HG03064 (cell line): Measurements from ENCODE around the gene SCNM1.

Experiments used
- ATAC-seq: cut with Tn5 transposase; IDR thresholded peaks from one replicate; pipeline ENCODE4 v1.9.1; 2021; ENCODE audit warnings: low read depth; ENCODE audit not compliant: unreplicated experiment

Gene SCNM1, protein sequence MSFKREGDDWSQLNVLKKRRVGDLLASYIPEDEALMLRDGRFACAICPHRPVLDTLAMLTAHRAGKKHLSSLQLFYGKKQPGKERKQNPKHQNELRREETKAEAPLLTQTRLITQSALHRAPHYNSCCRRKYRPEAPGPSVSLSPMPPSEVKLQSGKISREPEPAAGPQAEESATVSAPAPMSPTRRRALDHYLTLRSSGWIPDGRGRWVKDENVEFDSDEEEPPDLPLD

DNA sequence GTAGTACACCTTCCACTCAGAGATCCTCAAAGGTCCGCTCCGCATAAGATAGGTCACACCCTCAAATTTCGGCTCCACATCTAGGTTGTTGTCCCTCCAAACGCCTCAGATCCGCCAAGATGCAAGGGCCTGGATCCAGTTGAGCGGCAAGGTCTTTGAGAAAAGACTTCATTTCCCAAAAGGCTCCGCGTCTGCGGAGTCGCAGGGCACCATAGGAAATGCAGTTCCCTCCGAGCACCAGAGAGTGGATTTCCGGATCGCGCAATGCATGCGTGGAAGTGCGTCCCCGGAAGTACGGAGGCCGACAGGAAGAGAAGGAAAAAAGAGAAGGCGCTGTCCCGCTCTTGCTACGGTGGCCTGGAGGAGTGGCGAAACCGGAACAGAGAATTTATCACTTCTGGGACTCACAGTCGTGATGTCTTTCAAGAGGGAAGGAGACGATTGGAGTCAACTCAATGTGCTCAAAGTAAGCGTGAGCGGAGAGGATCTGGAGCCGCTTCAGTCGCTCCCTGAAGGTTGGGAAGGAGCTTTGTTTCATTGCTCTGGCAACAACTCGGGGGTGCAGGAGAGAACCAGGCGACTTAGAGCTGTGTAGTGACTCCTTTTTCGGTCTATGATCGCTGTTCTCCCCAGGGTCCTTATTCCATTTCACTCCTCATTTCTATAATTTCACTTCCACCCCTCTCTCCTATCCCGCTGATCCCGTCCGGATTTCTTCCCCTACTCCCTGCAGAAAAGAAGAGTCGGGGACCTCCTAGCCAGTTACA, at the start of gene SCNM1, which contains the start of gene LYSMD1:
SCNM1 (plus strand) TSS at position 407 of the 767 bp plus-strand sequence; CDS start at position 416, 9 bp downstream.
LYSMD1 (minus strand) TSS at position 165 of the 767 bp plus-strand sequence. CDS start 644 bp downstream, outside the sequence.
- peak; percentile 81 for ATAC-seq

DNA sequence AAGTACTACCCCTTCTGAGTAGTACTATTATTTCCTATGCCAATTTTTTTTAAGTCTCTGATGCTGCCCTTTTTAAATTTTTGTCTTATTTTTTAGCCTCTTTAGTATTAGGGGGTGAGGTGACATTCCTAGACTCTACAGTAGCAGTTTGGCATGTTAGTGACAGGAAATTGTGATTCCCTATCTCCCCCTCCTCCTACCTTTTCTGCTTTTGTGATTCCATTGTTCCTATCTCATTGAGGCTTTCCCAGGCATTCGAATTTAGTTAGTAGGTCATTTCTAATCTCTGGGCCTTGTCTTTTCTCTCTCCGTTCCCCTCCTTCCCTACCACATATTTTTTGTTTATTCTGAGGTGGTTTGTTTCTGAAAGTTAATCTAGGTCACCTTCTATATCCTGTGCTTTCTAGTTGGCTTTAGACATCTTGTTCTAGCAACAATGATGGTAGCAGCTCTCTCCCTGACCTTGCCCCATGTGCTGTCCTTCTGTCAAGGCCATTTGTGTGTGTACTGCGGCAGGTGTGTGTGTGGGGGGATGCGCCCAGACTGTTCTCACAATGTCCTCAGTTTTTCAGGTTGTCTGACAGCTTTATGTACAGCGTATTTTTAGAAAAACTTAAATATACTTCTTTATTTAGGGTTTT, 41.1 kb upstream of the SCNM1 start:
- ATAC-seq = no peak

GRCh38 chr1:151128800-151129199, 37.1 kb upstream of the SCNM1 start:
- ATAC-seq = no peak

DNA sequence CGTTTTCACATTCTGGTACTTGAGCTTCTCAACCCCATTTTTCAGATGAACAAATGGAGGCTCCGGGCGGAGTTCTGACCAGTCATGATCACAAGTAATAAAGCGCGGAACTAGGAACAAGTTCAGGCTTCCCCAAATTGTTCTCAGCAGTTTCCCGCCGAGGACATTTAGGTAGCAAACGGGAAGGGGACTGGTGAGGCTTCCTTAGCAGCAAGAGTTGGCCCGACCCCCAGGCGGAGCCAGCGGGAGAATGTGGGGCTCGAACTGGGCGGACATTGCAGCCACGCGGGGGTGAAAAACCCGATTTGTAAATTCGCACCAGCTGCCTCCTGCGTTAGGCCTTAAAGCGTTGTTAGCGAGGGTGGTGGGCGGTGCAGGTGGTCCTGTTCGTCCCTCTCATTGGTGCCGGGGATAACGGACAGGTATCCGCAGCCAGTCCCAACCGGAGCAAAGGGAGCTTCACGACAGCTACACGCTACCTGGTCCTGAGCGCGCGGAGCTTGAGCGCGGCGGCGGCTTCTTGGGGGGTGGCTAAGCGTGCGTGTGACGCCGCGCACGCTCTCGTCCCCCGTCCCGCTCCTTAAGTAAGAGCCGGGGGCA, 34.9 kb upstream of the SCNM1 start:
- ATAC-seq = peak; percentile 80

DNA sequence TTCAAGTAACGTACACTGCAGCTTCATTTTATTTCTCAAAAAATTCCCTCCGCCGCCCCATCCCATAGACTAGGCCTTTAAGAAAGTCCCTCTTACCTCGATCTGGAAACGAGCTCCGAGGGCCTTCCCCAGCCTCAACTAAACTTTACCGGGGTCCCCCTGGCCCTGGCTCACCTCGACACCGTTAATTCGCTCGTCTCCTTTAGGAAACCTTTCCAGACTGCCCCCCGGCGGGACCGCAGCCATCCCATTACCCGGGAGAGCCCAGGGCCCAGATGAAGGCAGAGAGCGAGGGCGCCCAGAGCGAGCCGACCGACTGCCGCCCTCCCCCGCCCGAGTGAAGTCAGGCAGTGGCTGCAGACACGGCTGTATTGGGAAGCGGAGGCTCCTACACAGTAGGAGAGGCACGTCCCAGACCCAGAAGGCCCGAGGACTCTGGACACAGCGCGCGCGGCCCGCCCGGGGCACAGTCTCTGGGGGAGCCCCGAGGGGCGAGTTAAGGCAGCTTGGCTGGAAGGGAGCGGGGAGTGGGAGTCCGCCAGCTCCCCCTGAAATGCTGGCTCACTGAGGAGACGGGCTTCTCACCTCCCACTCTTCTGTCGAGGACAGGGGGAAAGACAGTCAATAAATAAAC, 34.1 kb upstream of the SCNM1 start:
- no peak for ATAC-seq

DNA sequence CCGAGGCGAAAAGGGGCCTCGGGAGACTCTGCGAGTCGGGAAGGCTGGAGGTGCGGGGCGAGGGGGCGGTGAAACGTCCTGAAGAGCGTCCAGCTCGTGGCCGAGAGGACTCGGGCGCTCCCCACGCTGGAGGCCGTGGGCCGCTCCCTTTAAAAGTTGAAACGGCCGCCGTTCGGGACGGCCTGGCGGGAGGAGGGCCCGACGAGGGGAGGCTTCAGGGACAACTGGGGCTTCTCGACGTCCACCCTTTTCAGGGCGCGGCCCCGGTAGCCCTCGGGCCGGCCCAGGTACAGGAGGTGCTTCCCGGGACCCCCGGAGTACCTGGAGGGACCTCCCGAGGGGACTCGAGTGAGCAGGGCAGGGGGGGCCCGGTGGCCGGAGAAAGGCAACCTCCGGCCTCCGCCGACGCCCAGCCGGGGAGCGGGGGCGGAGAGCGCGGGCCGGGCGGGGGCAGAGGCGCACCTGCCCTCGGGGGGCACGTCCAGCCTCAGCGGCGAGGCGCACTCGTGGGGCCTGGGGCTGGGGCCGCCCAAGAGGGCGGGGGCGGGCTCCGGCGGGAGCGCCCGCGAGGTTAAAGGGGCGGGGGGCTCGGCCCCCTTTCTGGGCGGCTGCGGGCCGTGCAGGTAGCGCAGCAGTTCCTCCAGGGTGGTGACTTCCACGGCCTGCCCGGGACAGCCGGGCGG, 33.5 kb upstream of the SCNM1 start:
- no peak for ATAC-seq

- ATAC-seq = no peak
Measured at GRCh38 chr1:151133018-151133806, 32.7 kb upstream of the SCNM1 start.

- no peak for ATAC-seq
Measured at GRCh38 chr1:151134396-151134795, 31.5 kb upstream of the SCNM1 start.

DNA sequence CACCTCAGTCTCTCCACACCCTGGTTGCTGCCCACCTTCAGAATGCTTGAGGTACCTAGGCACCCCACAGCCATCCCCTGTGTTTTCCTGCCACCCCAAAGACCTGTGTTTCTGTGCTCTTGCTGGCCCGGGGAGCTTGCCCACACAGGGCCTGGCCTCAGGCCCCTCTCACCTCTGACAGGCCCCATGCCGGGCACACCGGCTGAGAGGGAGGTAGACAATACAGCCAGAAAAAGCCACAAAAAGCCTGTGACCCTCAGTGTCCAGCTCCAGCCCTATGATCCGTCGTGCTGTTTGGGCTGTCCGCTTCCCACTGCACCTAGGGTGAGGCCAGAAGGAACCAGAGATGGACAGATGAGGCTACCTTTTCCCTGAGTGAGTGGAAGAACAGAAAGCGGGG, 31.0 kb upstream of the SCNM1 start:
- no peak for ATAC-seq

DNA sequence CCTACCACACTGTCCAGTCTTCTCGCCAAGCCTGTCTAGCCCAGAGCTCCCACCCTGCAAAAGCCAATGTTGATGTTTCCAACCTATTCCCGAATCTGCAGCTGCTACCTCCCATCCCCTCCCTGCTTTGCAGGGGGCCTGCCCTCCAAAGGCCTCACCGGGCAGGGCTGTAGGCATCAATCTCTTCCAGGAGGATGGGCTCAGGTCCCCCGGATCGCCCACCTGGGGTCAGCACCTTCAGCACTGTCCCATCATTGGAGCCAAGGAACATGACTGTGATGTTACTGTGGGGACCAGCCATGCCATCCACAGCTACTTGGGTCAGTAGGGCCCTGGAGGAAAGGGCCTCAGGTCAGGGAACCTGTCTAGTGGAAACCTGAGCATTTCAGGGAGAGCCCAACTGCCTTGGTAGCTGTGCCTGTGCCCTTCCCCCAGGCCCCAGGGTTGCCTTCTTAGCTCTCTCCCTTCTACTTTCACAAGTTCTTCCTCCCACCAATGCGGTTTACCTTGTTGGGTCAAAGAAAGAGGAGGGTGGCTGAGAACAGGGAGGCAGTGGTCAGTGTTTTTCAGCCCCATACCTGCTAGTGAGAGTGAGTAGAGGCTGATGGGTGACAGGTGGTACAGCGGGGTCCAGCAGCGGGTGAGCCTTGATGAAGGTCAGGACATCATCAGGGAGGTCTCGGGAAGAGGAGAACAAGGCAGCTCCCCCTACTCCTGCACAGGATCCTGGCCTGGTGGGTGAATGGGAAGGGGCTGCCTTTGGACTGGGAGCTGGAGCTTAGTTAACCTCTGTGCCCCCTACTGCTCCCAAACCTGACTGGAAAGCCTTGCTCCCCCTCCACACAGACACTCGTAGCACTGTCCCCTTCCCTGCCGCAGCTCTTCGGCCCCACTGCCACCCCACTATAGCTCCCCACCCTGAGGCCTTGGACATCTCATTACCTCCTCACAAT, 30.2 kb upstream of the SCNM1 start:
- no peak for ATAC-seq

- no peak for ATAC-seq
Measured at GRCh38 chr1:151137789-151138188, 28.2 kb upstream of the SCNM1 start.

- ATAC-seq = no peak
Measured at GRCh38 chr1:151142411-151143056, 23.4 kb upstream of the SCNM1 start.

DNA sequence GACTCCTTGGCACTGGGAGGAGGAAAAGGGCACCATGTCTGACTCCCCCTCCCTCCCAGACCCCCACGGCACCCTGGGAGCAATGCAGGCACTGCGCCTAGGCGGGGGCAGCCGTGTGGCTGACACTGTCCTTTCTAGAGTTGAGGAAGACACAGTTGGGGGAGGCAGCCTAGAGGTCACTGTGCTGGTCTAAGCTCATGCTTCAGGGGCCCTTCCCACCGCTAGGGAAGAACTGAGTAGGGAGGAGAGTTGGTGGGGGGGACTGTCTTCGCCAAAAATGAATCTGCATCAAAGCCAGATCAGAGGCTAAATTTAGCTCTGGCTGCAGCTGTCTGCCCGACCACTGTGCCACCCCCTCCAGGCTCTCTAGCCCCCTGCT, 22.9 kb upstream of the SCNM1 start:
- ATAC-seq = no peak

DNA sequence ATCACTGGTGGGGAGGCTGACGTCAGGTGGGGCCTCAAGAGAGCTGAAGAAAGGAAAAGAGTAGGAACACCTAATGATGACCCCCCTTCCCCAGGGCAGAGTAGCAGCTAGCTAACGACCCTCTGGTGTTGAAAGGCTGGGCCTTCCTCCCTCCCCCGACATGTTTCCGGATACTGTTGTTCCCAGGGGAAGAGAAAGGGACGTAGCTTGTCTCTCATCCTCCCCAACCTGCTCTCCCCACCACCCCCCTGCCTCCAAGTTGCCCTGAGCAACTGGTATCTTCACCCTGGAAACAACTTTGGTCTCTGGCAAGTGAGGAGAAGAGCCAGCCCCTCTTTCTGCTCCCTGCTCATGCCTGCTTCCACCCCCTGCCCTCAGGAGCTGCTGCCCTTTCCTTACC, 22.0 kb upstream of the SCNM1 start:
- ATAC-seq = no peak

DNA sequence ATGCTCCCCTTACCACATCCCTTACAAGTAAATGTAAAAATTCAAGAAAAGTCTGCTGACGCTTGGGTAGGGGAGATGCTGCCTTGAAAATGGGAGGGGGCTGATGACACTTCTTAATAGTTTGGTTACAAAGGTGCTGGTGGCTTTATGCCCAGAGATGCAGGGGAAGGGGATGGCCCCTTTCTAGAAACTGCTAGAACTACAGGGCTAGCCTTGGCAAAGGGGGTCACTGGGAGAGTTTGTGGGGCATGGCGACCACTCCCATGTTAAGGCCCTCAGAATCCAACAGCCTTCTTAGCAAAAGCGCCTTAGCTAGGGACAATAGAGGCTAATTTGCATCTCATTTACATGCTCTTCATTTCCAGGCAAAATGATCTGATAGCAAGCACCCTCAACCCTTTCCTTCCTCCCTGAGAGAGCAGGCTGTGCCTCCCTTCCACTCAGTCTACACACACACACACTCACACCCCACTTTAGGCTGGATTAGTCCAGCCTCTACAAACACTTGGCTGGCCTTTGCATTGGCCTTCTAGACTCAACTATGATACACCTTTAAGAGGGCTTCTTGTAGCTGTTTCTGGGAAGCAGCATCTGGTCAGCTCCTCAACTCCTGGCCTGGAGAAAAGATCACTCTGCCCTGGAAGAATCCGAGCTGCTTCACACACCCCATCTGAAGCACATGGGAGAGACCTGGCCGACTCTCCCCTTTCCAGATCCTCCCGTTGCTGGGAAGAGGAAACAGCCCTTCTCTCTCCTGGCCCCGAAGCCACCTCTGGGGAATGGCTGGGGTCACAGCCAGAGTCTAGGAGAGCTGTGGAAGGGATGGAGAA, 21.3 kb upstream of the SCNM1 start:
- no peak for ATAC-seq

DNA sequence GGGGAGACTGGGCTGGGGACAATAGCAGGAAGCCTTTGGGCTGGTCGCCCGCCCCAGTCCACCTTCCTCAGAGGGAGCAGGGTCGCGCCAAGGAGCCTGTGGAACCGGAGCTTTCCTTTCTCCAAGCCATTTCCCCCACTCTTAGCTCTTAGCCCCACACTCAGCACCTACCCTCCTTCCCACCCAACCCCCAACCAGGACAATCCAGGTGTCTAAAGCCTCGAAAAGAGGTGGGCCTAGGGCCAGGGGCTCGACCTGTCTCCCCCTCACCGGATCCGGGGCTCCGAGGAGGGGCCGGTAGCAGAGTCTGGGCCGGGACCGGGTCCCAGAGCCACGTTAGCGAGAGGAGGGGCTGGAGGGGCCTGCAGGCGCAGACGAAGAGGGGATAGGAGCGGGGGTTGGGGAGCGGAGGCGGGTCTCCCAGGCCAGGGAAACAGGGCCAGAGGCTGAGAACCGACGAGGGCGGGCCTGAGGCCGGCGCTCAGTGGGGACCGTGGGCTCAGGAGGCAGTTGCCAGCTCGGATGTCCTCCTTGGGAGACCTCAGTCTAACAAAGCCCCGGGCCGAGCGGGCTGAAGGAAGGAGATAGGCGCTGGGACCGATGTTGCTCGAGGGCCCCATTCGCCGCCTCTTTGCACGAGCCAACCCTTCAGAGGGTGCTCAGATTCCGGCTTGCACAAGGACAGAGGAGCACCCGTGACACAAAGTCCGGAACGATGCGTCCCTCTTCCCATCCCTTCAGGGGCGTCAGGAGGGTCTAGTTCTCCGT, 20.5 kb upstream of the SCNM1 start:
- no peak for ATAC-seq
